ENCODE results near the gene ZDHHC21.
A peak's percentile ranks its signal among the peaks of the same experiment; 100 is the strongest.
"Not testable (repeated sequence)": the region's sequence is repeated elsewhere in the genome, so short reads cannot be mapped to it uniquely, and the experiment has no call there.

Gene ZDHHC21, protein sequence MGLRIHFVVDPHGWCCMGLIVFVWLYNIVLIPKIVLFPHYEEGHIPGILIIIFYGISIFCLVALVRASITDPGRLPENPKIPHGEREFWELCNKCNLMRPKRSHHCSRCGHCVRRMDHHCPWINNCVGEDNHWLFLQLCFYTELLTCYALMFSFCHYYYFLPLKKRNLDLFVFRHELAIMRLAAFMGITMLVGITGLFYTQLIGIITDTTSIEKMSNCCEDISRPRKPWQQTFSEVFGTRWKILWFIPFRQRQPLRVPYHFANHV

DNA sequence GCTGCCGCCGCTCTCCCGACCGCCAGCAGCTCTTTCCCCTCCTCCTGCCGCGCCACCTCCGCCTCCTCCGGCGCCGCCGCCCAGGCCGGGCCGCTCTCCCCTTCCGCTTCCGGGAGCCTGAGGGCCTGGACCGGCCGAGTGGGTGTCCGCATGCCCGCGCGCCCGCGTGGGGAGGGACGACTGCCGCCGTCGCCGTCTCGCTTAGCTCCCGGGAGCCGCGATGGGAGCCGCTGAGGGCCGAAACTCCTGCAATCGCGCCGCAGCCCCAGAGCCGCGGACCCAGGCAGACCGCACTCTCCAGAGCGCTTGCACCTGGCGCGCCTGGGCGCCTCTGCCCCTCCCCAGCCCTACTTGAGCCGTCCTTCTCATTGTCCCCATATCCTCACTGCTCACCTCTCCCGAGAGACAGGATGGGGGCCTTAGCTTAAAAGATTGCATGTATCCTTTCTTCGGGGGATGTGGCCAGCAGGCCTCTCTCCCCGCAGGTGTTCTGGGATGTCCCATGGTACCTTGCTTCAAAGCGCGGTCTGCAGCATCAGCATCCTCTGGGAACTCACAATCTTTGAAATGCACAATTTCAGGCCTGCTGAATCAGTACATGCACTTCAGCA is at the start of gene ZDHHC21:
TSS of gene ZDHHC21 (minus strand) at position 182 of the 611 bp plus-strand sequence. CDS start 19,092 bp downstream, outside the sequence.
- peak; percentile 76 for DNase-seq

DNA sequence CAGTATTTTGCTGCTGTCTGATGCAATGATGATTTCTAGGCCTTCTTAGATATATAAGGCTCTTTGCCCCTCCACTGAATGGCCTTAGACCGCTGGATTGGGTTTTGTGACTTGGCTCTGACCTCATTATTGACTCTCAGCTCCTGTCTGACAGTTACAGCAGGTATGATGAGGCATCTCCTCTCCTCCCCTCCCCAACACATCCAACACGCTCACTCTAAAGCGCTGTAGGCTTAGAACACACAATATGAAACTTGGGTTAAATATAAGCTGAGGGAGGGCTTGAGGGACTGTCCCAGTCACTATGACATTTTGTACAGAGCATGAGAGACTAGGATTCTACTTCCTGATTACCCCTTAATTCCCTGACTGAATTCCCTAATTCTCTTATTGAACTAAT is 48.1 kb upstream of the ZDHHC21 start:
- no peak for DNase-seq

DNA sequence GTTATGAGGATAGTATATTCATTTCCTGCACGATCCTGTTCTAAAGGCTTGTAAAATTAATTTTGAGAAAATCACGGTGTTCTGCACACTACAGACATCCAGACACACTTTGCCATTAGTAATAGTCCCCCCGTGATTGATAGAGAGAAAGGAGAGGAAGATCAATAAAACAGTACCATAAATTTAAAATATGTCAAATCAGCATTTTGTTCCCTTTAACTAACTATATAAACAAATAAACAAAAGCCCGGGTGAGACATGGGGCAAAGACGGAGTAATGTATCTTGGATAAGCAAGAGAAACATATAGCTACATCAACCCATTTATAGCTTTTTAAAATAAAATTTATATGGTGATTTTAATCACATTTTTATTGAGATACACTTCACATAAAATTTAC is 39.9 kb upstream of the ZDHHC21 start:
- DNase-seq: no peak

DNA sequence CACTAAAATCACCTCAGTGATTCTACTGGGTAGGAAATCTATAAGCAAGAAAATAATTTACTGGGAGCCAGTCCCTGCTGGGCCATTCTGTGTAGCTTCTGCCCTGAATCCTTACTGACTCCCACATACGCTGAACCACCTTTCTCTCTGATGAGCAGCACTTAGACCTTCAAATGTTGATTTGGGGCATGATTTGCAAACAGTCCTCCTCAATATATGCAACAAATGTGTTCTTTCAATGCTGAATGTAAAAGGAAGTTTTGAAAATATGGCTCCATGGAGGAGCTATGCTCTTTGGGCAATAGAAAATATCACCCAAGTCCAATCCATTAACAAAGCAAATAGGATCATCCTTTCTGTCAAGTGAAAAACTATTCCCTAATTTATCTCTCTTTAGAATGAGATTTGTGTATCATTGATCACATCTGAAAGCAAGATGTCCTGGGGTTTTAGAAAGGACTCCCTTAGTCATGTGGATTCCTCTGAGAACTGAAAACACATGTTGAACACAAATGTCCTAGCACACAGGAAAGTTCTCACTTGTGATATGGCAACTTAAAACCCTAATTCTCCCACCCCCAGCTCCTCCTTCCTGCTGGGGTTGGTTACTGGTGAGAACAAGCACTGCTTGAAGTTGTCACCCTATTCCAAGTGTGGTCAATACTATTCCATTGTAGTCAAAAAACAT is 38.2 kb upstream of the ZDHHC21 start:
- DNase-seq: no peak

DNA sequence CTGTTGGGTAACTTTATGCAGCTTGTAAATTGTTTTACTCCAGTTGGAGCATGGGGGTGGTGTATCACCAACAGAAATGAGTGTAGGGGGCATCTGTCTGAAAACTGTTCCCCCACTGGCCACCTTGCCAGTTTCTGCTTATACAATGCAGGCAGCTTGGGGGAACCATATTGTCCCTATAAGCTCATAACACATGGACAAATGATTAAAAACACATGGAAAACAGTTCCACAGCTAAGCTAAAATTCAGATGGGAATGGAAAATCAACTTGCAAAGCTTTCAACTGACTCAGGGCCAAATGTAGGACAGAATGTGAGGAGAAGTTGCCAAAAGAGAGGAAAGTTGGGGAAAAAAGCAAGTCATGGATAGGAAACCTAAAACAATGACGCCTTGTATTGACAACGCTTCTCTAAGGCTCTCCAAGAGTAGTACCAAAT is 37.2 kb upstream of the ZDHHC21 start:
- DNase-seq: no peak

DNA sequence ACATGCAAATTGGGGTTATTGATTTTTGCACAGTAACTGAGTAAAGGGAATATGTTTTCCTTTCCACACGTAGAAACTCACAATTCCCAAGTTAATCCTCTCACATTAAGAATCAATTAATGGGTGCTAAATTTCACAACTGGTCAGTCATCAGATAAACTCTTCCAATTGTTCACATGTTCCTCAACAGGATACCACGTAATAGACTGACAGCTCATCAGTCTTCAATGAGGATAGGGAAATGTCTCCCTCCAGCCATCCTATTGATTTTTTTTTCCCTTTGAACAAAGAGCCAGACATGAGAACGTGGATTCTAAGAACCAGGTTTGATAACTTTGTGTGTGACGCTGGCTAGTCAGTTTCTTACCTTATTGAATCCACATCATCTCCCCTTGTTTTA is 30.1 kb upstream of the ZDHHC21 start:
- no peak for DNase-seq

DNA sequence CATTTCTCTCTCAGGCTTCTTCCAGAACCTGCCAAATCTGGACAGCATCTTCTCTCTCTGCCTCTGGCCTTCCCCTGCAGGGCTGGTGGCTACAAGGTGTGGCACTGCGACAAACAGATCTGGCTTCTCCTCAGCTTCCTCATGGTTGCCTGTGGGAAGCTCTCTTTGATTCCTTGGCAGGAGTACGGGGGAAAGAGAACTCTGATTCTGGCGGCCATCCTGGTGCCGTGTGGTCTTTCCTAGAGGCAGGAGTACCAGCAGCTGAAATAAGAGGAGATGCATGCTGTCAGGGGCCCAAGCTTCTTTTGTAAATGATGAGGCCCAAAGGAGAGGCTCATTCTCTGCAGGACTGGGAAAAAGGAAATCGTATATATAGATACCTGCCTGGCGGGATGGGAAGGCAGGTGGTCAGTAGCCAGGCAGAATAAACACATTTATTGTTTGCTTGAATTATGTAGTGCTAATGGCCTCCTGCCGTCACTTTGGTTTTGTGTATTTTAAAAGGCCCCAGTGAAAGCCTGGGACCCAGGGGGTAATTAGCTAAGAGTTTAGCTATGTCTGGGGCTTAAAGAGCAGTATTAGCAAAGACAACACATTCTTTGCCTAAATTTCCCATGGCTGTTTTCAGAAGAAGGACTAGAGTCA is 29.3 kb upstream of the ZDHHC21 start, which contains the start of gene CER1:
TSS of gene CER1 (minus strand) at position 343 of the 645 bp plus-strand sequence. CDS start at position 282, 61 bp downstream.
- no peak for DNase-seq

DNA sequence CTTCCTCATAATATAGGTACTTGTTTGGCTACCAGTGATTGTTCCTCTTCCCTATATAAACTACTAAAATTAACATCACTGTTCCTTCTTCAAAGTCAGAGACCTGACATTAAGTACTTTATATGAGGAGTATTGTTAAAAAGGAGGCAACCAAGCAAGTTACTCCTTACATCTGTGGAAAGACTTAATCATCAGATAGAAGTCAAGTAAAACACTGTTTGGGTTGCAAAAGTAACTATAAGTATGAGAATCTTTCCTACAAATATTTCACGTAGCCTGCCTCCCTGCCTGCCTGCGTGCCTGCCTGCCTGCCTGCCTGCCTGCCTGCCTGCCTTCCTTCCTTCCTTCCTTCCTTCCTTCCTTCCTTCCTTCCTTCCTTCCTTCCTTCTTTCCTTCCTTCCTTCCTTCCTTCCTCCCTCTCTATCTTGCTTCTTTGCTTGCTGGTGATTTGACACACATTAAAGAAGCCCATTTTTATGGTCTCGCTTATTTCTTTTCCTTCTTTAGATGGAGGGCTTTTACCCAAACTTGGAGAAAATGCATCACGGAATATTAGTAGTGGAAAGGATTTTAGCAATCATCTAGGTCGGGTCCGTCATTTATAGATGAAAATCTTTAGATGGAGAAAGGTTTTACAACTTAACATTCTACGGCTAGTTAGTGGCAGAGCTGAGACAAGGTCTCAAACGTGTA is 26.1 kb upstream of the ZDHHC21 start:
- no peak for DNase-seq

DNA sequence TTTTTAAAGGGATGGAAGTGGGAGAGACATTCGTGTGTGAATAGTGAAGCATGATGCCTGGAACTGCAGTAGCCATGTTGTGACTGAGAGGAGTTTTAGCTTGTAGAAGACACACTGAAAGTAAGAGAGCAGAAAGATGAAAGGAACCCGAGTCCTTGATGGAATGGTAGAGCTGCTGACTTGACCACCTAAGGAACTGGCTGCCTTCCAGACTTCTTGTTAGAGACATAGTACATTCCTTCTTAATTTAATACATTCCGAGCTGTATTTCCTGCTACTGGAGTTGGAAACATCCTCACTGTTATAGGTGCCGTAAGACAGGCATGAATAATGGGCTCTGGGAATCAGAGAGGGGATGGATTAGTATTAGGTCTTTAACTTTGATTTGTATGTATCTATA is 21.9 kb upstream of the ZDHHC21 start:
- no peak for DNase-seq

DNA sequence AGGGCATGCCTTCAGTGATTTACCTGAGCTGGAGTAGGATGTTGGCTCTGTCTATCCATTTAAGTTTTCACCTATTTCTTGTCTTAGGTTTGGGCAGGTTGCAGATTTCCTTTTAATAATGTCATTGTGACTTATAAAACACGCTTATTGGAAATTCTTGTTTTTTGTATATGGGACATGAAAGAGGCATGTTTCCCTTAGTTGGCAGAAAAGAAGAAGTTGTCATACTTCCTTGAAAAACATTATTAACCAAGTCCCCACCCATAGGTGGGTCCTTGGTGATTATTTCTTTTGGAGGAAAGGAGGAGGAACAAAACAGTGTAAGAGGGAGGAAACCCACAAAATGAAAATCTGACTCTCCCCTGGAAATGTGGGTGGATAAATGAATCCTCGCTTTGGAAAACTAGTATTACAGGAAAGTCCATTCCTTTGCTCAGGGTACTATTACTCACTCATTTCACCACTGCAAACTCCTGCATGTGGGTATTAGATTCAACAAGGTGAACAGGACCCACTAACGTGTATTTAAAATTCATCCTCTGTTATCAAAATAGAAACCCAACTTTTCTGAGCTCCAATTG is 20.0 kb upstream of the ZDHHC21 start:
- DNase-seq: no peak

DNA sequence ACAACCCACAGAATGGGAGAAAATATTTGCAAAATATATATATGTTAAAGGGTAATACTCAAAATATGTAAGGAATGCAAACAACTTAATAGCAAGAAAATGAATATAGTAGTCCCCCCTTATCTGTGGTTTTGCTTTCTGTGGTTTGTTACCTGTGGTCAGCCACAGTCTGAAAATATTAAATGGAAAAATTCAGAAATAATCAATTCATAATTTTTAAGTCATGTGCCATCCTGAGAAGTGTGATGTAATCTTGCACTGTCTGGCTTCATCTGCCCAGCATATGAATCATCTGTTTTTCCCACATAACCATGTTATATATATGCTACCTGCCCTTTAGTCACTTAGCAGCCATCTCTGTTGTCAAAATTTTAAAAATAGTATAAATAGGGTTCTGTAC is 17.6 kb upstream of the ZDHHC21 start:
- no peak for DNase-seq

DNA sequence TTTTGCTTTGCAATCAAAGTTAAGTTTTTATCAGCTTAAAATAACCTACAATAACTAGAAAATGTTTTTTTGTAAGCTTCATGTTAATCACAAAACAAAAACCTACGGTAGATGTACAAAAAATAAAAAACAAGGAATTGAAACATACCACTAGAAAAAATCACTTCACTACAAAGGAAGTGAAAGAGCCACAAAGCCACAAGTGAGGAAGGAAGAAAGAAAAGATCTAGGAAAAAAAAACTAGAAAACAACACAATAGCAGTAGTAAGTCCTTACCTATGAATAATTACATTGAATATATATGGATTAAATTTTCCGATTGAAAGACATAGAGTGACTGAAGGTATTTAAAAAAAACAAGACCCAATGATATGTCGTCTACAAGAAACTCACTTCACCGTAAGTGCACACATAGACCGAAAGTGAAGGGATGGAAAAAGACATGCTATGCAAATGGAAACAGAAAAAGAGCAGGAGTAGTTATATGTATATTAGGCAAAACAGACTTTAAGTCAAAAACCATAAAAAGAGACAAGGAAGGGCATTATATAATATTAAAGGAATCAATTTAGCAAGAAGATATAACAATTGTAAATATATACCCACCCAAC is 13.4 kb upstream of the ZDHHC21 start:
- DNase-seq: peak; percentile 36

DNA sequence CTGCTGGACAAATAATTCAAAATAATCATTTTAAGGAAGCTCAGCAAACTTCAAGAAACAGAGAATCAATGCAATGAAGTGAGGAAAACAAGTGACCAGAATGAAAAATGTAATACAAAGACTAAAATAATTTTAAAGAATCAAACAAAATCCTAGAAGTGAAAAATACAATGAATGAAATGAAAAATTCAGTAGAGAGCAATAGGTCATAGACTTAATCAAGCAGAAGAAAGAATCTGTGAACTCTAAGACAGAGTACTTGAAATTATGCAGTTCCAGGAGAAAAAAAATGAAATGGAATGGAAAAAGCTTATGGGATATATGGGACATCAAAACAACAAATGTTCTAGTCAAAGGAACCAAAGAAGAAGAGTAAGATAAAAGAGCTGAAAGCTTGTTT is 11.8 kb upstream of the ZDHHC21 start:
- DNase-seq: no peak

DNA sequence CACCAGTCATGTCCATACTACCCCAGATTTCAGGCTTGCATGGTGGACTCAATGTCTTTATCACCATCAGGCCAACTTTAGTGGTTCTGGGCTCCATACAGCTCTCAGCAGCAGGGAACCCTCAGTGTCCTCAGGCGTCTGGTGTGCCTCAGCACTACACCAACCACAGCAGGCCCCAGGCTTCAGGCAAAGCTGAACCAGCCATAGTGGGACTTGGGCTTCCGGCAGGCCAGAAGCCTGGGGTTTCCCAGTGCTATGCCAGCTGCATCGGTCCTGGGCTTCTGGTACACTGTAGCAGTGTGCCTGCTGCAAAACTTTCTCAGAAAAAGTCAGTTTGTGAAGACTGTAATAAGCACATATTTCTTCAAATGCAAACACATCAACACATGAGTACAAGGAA is 11.0 kb upstream of the ZDHHC21 start:
- no peak for DNase-seq

DNA sequence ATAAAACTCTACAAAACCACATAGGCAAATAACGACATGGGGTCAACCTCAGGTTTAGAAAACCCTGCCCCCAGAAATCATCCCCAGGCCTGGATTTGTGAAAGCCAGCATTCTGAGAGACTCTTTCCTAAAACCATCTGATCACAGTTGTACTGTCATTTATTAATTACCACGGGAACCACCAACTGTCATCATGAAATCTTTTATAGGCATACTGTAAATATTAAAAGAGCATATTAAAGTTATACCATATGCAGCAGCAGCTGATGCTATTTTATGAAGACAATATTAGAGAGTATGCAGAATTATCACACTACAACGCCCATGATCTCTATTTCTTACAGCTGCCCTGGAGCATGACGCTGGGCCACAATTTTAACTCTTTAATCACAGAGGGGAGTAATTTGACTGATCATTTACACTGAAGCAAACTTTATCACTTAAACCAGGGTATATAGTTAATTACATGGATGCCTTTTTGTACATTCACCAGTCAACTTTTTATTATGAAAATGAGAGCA is 9.0 kb upstream of the ZDHHC21 start:
- no peak for DNase-seq

DNA sequence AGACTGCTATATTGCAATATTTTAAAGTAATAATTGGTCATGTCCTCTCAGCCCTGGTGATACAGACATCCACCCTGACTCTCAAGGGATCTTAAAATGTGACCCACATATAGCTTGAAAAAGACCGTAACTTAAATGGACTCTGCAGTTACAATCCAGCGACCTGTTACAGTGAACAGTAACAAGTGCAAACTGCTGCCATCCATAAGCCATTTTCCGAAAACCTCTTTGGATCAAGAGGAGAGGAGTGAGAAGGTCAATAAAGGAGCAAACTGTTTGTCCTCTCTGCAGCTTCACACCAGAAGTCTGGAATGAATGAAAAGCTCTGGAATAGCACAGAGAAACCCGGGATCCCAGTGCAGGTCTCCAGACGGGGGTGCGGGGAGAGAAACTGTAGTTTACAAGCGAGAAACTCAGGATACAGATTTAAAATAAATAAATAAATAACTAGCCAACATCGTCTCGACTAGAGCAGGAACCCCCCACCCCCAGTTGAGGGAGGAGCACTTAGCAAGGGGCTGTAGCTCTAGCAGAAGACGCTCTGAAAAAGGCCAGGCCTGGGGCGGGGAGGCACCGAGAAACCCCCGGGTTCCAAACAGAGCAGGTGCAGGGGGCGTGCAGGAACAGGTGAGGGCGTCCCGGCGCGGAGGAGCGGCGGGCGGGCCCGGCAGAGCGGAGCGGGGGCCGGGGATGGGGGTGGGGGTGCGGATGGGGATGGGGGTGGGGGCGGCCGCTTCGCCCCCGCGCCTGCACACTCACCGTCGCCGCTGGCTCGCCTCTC is 572 bp downstream of the ZDHHC21 start:
- peak; percentile 8 for DNase-seq

DNA sequence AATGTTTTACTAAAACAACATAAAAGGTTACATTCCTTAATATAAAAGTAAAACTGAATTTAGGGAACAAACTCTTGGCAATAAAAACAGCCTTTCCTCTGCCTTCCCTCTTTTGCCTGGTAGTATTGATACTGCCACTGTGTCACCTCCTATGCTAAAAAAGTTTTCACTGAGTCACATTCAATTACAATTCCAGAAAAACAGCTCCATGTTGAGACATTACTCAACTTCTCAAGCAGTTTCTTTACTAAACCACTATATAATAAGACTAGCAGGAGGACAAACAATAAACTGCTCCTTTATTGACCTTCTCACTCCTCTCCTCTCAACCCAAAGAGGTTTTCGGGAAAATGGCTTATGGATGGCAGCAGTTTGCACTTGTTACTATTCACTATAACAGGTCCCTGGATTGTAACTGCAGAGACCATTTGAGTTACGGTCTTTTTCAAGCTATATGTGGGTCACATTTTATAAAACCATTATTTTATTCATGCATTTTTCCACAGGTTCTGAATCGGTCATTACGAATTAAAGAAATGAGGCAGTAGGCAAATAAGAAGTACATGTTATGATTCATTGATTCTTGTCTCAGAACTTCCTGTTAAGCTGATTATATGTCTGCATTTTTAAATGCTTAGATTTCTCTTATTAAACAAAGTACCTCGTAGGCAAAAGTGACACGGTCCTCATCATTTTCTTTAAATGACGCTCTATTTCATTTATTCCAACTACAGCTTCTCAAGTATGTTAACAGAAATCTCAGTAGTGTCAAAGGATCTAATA is 2.1 kb downstream of the ZDHHC21 start:
- DNase-seq: peak; percentile 13

DNA sequence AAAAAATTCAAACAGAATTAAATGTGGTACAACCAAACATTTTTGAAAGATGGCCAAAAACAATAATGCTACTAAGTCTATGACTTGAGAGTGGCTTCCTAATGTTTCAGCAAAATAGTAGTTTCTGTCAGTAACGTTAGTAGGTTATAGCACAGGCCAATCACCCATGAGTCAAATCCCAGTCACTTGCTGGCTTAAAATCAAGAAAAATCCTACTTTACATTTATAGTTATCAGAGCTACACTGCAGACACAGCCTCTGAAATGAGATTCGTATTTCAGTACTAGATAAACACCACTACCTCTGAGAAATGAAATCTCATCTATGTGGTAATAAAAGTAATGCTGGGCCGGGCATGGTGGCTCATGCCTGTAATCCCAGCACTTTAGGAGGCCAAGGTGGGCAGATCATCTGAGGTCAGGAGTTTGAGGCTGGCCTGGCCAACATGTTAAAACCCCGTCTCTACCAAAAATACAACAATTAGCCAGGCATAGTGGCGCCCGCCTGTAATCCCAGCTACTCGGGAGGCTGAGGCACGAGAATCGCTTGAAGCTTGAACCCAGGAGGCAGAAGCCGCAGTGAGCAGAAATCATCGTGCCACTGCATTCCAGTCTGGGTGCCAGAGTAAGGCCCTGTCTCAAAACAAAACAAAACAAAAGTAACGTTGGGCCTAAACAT is 6.1 kb downstream of the ZDHHC21 start:
- DNase-seq: no peak

DNA sequence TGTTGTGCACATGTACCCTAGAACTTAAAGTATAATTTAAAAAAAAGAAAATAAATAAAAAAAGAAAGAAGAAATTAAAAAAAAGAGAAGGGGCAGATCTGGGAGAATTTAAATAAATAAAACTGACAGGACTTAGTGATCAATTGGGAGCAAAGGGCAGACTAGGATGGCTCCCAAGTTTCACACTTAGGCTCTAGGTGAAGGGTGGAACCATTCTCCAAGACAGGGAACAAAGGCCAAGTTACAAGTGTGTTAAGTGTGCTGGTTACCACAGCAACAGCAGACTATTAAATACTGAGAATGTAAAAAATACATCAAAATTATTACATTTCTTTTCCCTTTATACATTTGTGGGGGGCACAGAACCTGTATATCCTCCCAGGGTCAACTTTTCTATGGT is 7.1 kb downstream of the ZDHHC21 start:
- DNase-seq: no peak

DNA sequence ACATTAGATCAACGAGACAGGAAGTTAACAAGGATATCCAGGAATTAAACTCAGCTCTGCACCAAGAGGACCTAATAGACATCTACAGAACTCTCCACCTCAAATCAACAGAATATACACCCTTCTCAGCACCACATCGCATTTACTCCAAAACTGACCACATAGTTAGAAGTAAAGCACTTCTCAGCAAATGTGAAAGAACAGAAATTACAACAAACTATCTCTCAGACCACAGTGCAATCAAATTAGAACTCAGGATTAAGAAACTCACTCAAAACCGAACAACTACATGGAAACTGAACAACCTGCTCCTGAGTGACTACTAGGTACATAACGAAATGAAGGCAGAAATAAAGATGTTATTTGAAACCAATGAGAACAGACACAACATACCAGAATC is 10.6 kb downstream of the ZDHHC21 start:
- not testable (repeated sequence) for DNase-seq

All from inflammatory macrophage treated with lipopolysaccharide for 4 hours (primary cell).